H9 (cell line): ENCODE results near the gene MTCP1. TPM values are rescaled to one million over a fixed set of nuclear protein-coding genes. Genes with fewer than 3 reads are reported as not detected.

Source experiments
- DNase-seq: peaks from one replicate; pipeline ENCODE4 v3.0.0-alpha.2; 2017
- H2AFZ ChIP-seq: one replicate; pipeline ENCODE4 v1.6.1; 2013; ENCODE audit warnings: mild to moderate bottlenecking, low read length, control low read depth, moderate library complexity
- H2AK5ac ChIP-seq: 2 replicates; pipeline ENCODE4 v1.6.1; 2013; ENCODE audit warnings: low read length, control low read depth, mixed read lengths; ENCODE audit not compliant: insufficient read length
- H2BK120ac ChIP-seq: one replicate; pipeline ENCODE4 v1.6.1; 2013; ENCODE audit warnings: low read depth, mild to moderate bottlenecking, low read length, control low read depth, inconsistent platforms; ENCODE audit not compliant: poor library complexity, severe bottlenecking
- H2BK12ac ChIP-seq: 2 replicates; pipeline ENCODE4 v1.6.1; 2013; ENCODE audit warnings: low read length, control low read depth, mixed read lengths, low read depth; ENCODE audit not compliant: insufficient read length
- H2BK15ac ChIP-seq: 2 replicates; pipeline ENCODE4 v1.6.1; 2013; ENCODE audit warnings: low read depth, low read length, control low read depth
- H2BK20ac ChIP-seq: one replicate; pipeline ENCODE4 v1.6.1; 2013; ENCODE audit warnings: low read depth, mild to moderate bottlenecking, low read length, control low read depth, inconsistent platforms; ENCODE audit not compliant: poor library complexity, severe bottlenecking
- H2BK5ac ChIP-seq: 2 replicates; pipeline ENCODE4 v1.6.1; 2013; ENCODE audit warnings: low read length, control low read depth, mixed read lengths; ENCODE audit not compliant: insufficient read length
- H3K14ac ChIP-seq: 2 replicates; pipeline ENCODE4 v1.6.1; 2013; ENCODE audit warnings: low read length, control low read depth; ENCODE audit not compliant: insufficient read depth
- H3K18ac ChIP-seq: 2 replicates; pipeline ENCODE4 v1.6.1; 2013; ENCODE audit warnings: low read depth, mild to moderate bottlenecking, mixed read lengths, low read length, control low read depth; ENCODE audit not compliant: insufficient read length
- H3K23ac ChIP-seq: 2 replicates; pipeline ENCODE4 v1.6.1; 2013; ENCODE audit warnings: low read length, control low read depth, mixed read lengths, low read depth; ENCODE audit not compliant: insufficient read length
- H3K23me2 ChIP-seq: 2 replicates; pipeline ENCODE4 v1.6.1; 2013; ENCODE audit warnings: low read depth, mild to moderate bottlenecking, mixed read lengths, low read length, control low read depth; ENCODE audit not compliant: insufficient read length, poor library complexity, severe bottlenecking
- H3K27ac ChIP-seq: 2 replicates; pipeline ENCODE4 v1.5.1; 2013; ENCODE audit warnings: low read length, control low read depth, mixed read lengths, low read depth; ENCODE audit not compliant: insufficient read length
- H3K27me3 ChIP-seq: 2 replicates; pipeline ENCODE4 v1.6.1; 2013; ENCODE audit warnings: low read length, control low read depth, inconsistent platforms; ENCODE audit not compliant: insufficient read depth
- H3K4ac ChIP-seq: 2 replicates; pipeline ENCODE4 v1.6.1; 2013; ENCODE audit warnings: low read depth, mild to moderate bottlenecking, control low read depth, inconsistent platforms, low read length, moderate library complexity
- H3K4me1 ChIP-seq: 2 replicates; pipeline ENCODE4 v1.6.1; 2013; ENCODE audit warnings: low read length, control low read depth, inconsistent platforms; ENCODE audit not compliant: insufficient read depth
- H3K4me2 ChIP-seq: 2 replicates; pipeline ENCODE4 v1.6.1; 2013; ENCODE audit warnings: low read length, control low read depth, mixed read lengths; ENCODE audit not compliant: insufficient read length, insufficient read depth
- H3K56ac ChIP-seq: 2 replicates; pipeline ENCODE4 v1.6.1; 2013; ENCODE audit warnings: low read depth, mild to moderate bottlenecking, mixed read lengths, low read length, control low read depth; ENCODE audit not compliant: insufficient read length
- H3K79me1 ChIP-seq: 2 replicates; pipeline ENCODE4 v1.6.1; 2013; ENCODE audit warnings: low read depth, mild to moderate bottlenecking, moderate library complexity, low read length, control low read depth, inconsistent platforms; ENCODE audit not compliant: insufficient read depth, poor library complexity, severe bottlenecking
- H3K79me2 ChIP-seq: 2 replicates; pipeline ENCODE4 v1.6.1; 2013; ENCODE audit warnings: low read length, control low read depth, inconsistent platforms; ENCODE audit not compliant: insufficient read depth
- H3K9ac ChIP-seq: 2 replicates; pipeline ENCODE4 v1.6.1; 2013; ENCODE audit warnings: low read length, control low read depth, mixed read lengths; ENCODE audit not compliant: insufficient read length; ENCODE audit errors: extremely low read depth
- H3K9me3 ChIP-seq: one replicate; pipeline ENCODE4 v1.6.1; 2013; ENCODE audit warnings: low read depth, low read length, inconsistent platforms; ENCODE audit not compliant: control insufficient read depth
- H3T11ph ChIP-seq: one replicate; pipeline ENCODE4 v1.6.1; 2013; ENCODE audit warnings: mild to moderate bottlenecking, low read length, control low read depth, inconsistent platforms
- H4K20me1 ChIP-seq: one replicate; pipeline ENCODE4 v1.6.1; 2013; ENCODE audit not compliant: control insufficient read depth, insufficient read length, insufficient read depth
- H4K5ac ChIP-seq: 2 replicates; pipeline ENCODE4 v1.6.1; 2013; ENCODE audit warnings: low read depth, mild to moderate bottlenecking, mixed read lengths, low read length, control low read depth; ENCODE audit not compliant: insufficient read length
- H4K8ac ChIP-seq: replicated peaks from 2 replicates; pipeline ENCODE4 v1.6.1; 2013; ENCODE audit warnings: low read length, control low read depth, mixed read lengths, low read depth; ENCODE audit not compliant: insufficient read length
- H4K91ac ChIP-seq: 2 replicates; pipeline ENCODE4 v1.6.1; 2013; ENCODE audit warnings: low read depth, mild to moderate bottlenecking, moderate library complexity, mixed read lengths, low read length, control low read depth; ENCODE audit not compliant: insufficient read length
- H3K27ac Mint-ChIP-seq, 3 experiments: 2 replicates in 2 of 3; 3 replicates in 1 of 3; pipeline ENCODE4 v1.8.0; 2020 to 2021; ENCODE audit warnings: mixed read lengths in 3 of 3, mild to moderate bottlenecking in 1 of 3, moderate library complexity in 1 of 3
- H3K27me3 Mint-ChIP-seq: 2 replicates; pipeline ENCODE4 v1.8.0; 2021; ENCODE audit warnings: low read depth, mild to moderate bottlenecking, moderate library complexity, mixed read lengths
- H3K36me3 Mint-ChIP-seq, 3 experiments: 2 replicates in 2 of 3; 3 replicates in 1 of 3; pipeline ENCODE4 v1.8.0; 2020 to 2021; ENCODE audit warnings: low read depth in 3 of 3, mixed read lengths in 3 of 3; ENCODE audit not compliant: insufficient read depth in 1 of 3
- H3K4me1 Mint-ChIP-seq, 2 experiments: 2 replicates each; pipeline ENCODE4 v1.8.0; 2020; ENCODE audit warnings: mixed read lengths in 2 of 2
- H3K4me3 Mint-ChIP-seq, 2 experiments: 2 replicates in 1 of 2; 3 replicates in 1 of 2; pipeline ENCODE4 v1.8.0; 2020 to 2021; ENCODE audit warnings: mild to moderate bottlenecking in 2 of 2, mixed read lengths in 2 of 2, moderate library complexity in 1 of 2
- H3K9me3 Mint-ChIP-seq, 2 experiments: 2 replicates in 1 of 2; 3 replicates in 1 of 2; pipeline ENCODE4 v1.8.0; 2020; ENCODE audit warnings: mild to moderate bottlenecking in 2 of 2, mixed read lengths in 2 of 2, moderate library complexity in 1 of 2
- WGBS: extraction: QIAGEN DNeasy Blood & Tissue Kit; methylation state at CpG from one replicate; pipeline ENCODE4 v1.1.7; 2013; ENCODE audit warnings: missing lambda C conversion rate, low lambda C conversion rate, mixed read lengths; ENCODE audit not compliant: insufficient read length; ENCODE audit errors: extremely low coverage; 5-methylcytosine and 5-hydroxymethylcytosine counted together
- total RNA-seq: library from RNA; stranded (reverse); gene quantifications from 2 replicates; pipeline ENCODE4 v1.2.1, GENCODE V29; 2021
- TF ChIP-seq, protein P1 (sequence below): fragments of 200-600 bp; sonication (generic); conservative IDR thresholded peaks from 3 replicates; pipeline ENCODE4 v1.8.0; 2021; ENCODE audit warnings: antibody characterized with exemption, mild to moderate bottlenecking

MTCP1 gene
- total RNA-seq, 1 experiment from 2014 or later, result 21.4 TPM

- Histone ChIP-seq H3K56ac (no peak overlapping the region), H3K4me2 (no peak overlapping the region), H2BK120ac (no peak overlapping the region), H3K9ac (no peak overlapping the region), H2BK20ac (no peak overlapping the region), H2BK12ac (no peak overlapping the region), H4K5ac (no peak overlapping the region), H3K14ac (no peak overlapping the region), H3K79me2 (no peaks in the 10 kb centered on the region), H3K4ac (no peak overlapping the region), H3K23me2 (no peaks in the 10 kb centered on the region), H3K18ac (no peak overlapping the region), H3K23ac (no peak overlapping the region), H2BK5ac (no peak overlapping the region), H2AK5ac (no peak overlapping the region), H2AFZ (no peak overlapping the region), H4K91ac (no peak overlapping the region), H4K20me1 (no peaks in the 10 kb centered on the region), H3K4me1 (no peaks in the 10 kb centered on the region), H3K9me3 (peaks cover 20% of the 10 kb centered on the region), H2BK15ac (no peak overlapping the region), H4K8ac (no peak overlapping the region), H3K27me3 (no peaks in the 10 kb centered on the region), H3K27ac (no peak overlapping the region), H3K79me1 (no peaks in the 10 kb centered on the region), H3T11ph (no peak overlapping the region)
- WGBS, result no CpG with 5 or more reads among the region's 5 CpGs
- Mint-ChIP-seq H3K4me1 (peaks cover 4 to 6% of the 10 kb centered on the region in 2 experiments; a peak in 3 of 4 replicates), H3K27ac (no peak overlapping the region), H3K36me3 (peaks cover 16 to 20% (median 18%) of the 10 kb centered on the region in 3 experiments), H3K9me3 (peaks cover 57 to 62% of the 10 kb centered on the region in 2 experiments), H3K27me3 (no peaks in the 10 kb centered on the region), H3K4me3 (no peak overlapping the region)
- no peak for DNase-seq
- TF ChIP-seq, protein P1, sequence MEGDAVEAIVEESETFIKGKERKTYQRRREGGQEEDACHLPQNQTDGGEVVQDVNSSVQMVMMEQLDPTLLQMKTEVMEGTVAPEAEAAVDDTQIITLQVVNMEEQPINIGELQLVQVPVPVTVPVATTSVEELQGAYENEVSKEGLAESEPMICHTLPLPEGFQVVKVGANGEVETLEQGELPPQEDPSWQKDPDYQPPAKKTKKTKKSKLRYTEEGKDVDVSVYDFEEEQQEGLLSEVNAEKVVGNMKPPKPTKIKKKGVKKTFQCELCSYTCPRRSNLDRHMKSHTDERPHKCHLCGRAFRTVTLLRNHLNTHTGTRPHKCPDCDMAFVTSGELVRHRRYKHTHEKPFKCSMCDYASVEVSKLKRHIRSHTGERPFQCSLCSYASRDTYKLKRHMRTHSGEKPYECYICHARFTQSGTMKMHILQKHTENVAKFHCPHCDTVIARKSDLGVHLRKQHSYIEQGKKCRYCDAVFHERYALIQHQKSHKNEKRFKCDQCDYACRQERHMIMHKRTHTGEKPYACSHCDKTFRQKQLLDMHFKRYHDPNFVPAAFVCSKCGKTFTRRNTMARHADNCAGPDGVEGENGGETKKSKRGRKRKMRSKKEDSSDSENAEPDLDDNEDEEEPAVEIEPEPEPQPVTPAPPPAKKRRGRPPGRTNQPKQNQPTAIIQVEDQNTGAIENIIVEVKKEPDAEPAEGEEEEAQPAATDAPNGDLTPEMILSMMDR, result no peak
These were observed 39.3 kb downstream of the MTCP1 start for GRCh38 chrX:155031657-155032056.
